K562 (cell line): Measurements from ENCODE around the gene FJX1. TPM values are rescaled to one million over a fixed set of nuclear protein-coding genes. Genes with fewer than 3 reads are reported as not detected.
A peak's percentile ranks its signal among the peaks of the same experiment; 100 is the strongest.

ENCODE experiments used
- CCNT2 ChIP-seq: IDR thresholded peaks from 2 replicates; pipeline ENCODE4 v1.6.1; 2011; ENCODE audit warnings: borderline replicate concordance, low read depth, mild to moderate bottlenecking, moderate library complexity, mixed read lengths, low read length; ENCODE audit not compliant: insufficient read length; ENCODE audit errors: extremely low read depth
- HMG20A ChIP-seq: fragments of 450-650 bp; formaldehyde crosslinking; conservative IDR thresholded peaks from 2 replicates; pipeline ENCODE4 v1.4.0; 2020; ENCODE audit warnings: mild to moderate bottlenecking, mixed read lengths
- HNRNPUL1 ChIP-seq: fragments of 200-400 bp; formaldehyde crosslinking; IDR thresholded peaks from 2 replicates; pipeline ENCODE4 v1.6.1; 2017; ENCODE audit warnings: low read length
- MLX ChIP-seq, 2 experiments: fragments of 450-650 bp in 1 of 2; sonication (generic) in 1 of 2; formaldehyde crosslinking; conservative IDR thresholded peaks; 2 replicates each; pipeline versions ENCODE4 v1.4.0 to v1.8.1; 2020 to 2022; ENCODE audit warnings: mild to moderate bottlenecking in 1 of 2, missing genetic modification reagents in 1 of 2
- MTA2 ChIP-seq: fragments of 450-650 bp; IDR thresholded peaks from 2 replicates; pipeline ENCODE4 v1.6.1; 2016; ENCODE audit warnings: low read depth
- MYC ChIP-seq, 2 experiments: fragments of 250-450 bp in 1 of 2; sonication (Bioruptor Pico) in 1 of 2; IDR thresholded peaks; 2 replicates each; pipeline versions ENCODE4 v1.5.1 to v1.6.1; 2012 to 2021; ENCODE audit warnings: low read depth in 2 of 2, borderline replicate concordance in 1 of 2, improper control_type of control experiment in 1 of 2, low read length in 1 of 2, mild to moderate bottlenecking in 1 of 2, moderate library complexity in 1 of 2
- OTX1 ChIP-seq: fragments of 450-650 bp; formaldehyde crosslinking; IDR thresholded peaks from 2 replicates; pipeline ENCODE4 v1.4.0; 2022; ENCODE audit warnings: mild to moderate bottlenecking
- PHTF2 ChIP-seq: fragments of 250-450 bp; sonication (Bioruptor Pico); IDR thresholded peaks from 2 replicates; pipeline ENCODE4 v1.5.0; 2021; ENCODE audit warnings: mild to moderate bottlenecking
- SFPQ ChIP-seq: fragments of 200-400 bp; formaldehyde crosslinking; IDR thresholded peaks from 2 replicates; pipeline ENCODE4 v1.6.1; 2017; ENCODE audit warnings: mild to moderate bottlenecking, low read depth, low read length, moderate library complexity
- SMAD3 ChIP-seq: fragments of 450-650 bp; formaldehyde crosslinking; conservative IDR thresholded peaks from 2 replicates; pipeline ENCODE4 v1.4.0; 2020; ENCODE audit warnings: mild to moderate bottlenecking
- SMAD4 ChIP-seq: fragments of 250-450 bp; sonication (Bioruptor Pico); conservative IDR thresholded peaks from 2 replicates; pipeline ENCODE4 v1.8.0; 2021; ENCODE audit warnings: inconsistent platforms, mild to moderate bottlenecking, moderate library complexity
- SRSF1 ChIP-seq: fragments of 200-400 bp; formaldehyde crosslinking; IDR thresholded peaks from 2 replicates; pipeline ENCODE4 v1.6.1; 2017; ENCODE audit warnings: mild to moderate bottlenecking, low read depth, low read length, moderate library complexity
- TEAD2 ChIP-seq: fragments of 450-650 bp; IDR thresholded peaks from 2 replicates; pipeline ENCODE4 v1.6.1; 2016; ENCODE audit warnings: missing genetic modification characterization, control low read depth, missing compliant biosample characterization
- U2AF1 ChIP-seq: fragments of 200-400 bp; formaldehyde crosslinking; optimal IDR thresholded peaks from 2 replicates; pipeline ENCODE3; 2017; ENCODE audit warnings: mild to moderate bottlenecking, low read depth, low read length, moderate library complexity
- ZBTB1 ChIP-seq: sonication (generic); formaldehyde crosslinking; IDR thresholded peaks from 2 replicates; pipeline ENCODE4 v1.8.1; 2023; ENCODE audit warnings: missing genetic modification reagents, low read depth, mild to moderate bottlenecking, borderline replicate concordance
- ZC3H11A ChIP-seq: IDR thresholded peaks from 2 replicates; pipeline ENCODE4 v1.6.1; 2012; ENCODE audit warnings: low read depth, low read length, improper control_type of control experiment
- ZNF282 ChIP-seq: sonication (generic); formaldehyde crosslinking; IDR thresholded peaks from 2 replicates; pipeline ENCODE4 v1.8.1; 2023; ENCODE audit warnings: missing genetic modification reagents
- ZNF778 ChIP-seq: fragments of 450-650 bp; formaldehyde crosslinking; IDR thresholded peaks from 2 replicates; pipeline ENCODE4 v1.4.0; 2020; ENCODE audit warnings: mild to moderate bottlenecking, moderate library complexity
- polyA plus RNA-seq, 8 experiments: library from polyadenylated mRNA; depleted of rRNA in 4 of 8; stranded (reverse) in 5 of 8; unstranded in 3 of 8; fragments of >200 nt; fragmentation: Nextera tagmentation in 2 of 8; fragmentation: Illumina TruSeq in 1 of 8; extraction: Ambion mirVana in 2 of 8; extraction: Trizol in 1 of 8; gene quantifications; 2 replicates each; pipeline versions ENCODE4 v1.2.1 to v1.2.3, GENCODE V29; 2011 to 2014; ENCODE audit warnings: inconsistent platforms in 1 of 8, missing spikeins in 1 of 8
- total RNA-seq, 7 experiments: library from RNA; depleted of rRNA in 6 of 7; stranded (reverse); fragments of >200 nt in 6 of 7; fragmentation: Illumina TruSeq in 2 of 7; extraction: Trizol in 2 of 7; gene quantifications; 2 replicates each; pipeline versions ENCODE4 v1.2.1 to v1.2.3, GENCODE V29; 2011 to 2021; ENCODE audit warnings: low replicate concordance in 1 of 7
- TF ChIP-seq, protein P1 (sequence below): sonication (generic); formaldehyde crosslinking; IDR thresholded peaks from 2 replicates; pipeline ENCODE4 v1.8.1; 2022; ENCODE audit warnings: missing genetic modification reagents
- TF ChIP-seq, protein P2 (sequence below): fragments of 450-650 bp; formaldehyde crosslinking; IDR thresholded peaks from 2 replicates; pipeline ENCODE4 v1.4.0; 2020; ENCODE audit warnings: mild to moderate bottlenecking, moderate library complexity
- TF ChIP-seq, protein P3 (sequence below): fragments of 450-650 bp; formaldehyde crosslinking; IDR thresholded peaks from 2 replicates; pipeline ENCODE4 v1.4.0; 2022; ENCODE audit warnings: mild to moderate bottlenecking, moderate library complexity

The FJX1 gene
- total and polyA plus RNA-seq, 9 of the 15 experiments (the other 6 are each of a cell fraction or from before 2014, with no cell fraction given): 0.10 to 2.7 (median 0.72) TPM

- TF ChIP-seq MYC (IDR thresholded peaks at IDR 0.05; ENCODE audit: low read depth, low read length): peak; percentile 59
- TF ChIP-seq MYC (CRISPR knock-in tag; IDR thresholded peaks at IDR 0.05; ENCODE audit: borderline replicate concordance, low read depth): no peak
- no peak for TF ChIP-seq ZNF282 (CRISPR knock-in tag)
- no peak for TF ChIP-seq ZC3H11A
- no peak for TF ChIP-seq SMAD3 (CRISPR knock-in tag)
- TF ChIP-seq ZBTB1 (CRISPR knock-in tag): no peak
- TF ChIP-seq SRSF1: no peak
- TF ChIP-seq U2AF1: no peak
- no peak for TF ChIP-seq SFPQ
- TF ChIP-seq SMAD4 (CRISPR knock-in tag): peak; percentile 4; the same call in 1 of the 2 replicates
- TF ChIP-seq HMG20A (CRISPR knock-in tag): no peak
- no peak for TF ChIP-seq CCNT2
- TF ChIP-seq, protein P1, sequence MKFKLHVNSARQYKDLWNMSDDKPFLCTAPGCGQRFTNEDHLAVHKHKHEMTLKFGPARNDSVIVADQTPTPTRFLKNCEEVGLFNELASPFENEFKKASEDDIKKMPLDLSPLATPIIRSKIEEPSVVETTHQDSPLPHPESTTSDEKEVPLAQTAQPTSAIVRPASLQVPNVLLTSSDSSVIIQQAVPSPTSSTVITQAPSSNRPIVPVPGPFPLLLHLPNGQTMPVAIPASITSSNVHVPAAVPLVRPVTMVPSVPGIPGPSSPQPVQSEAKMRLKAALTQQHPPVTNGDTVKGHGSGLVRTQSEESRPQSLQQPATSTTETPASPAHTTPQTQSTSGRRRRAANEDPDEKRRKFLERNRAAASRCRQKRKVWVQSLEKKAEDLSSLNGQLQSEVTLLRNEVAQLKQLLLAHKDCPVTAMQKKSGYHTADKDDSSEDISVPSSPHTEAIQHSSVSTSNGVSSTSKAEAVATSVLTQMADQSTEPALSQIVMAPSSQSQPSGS: no peak
- TF ChIP-seq MLX (CRISPR knock-in tag; conservative IDR thresholded peaks at IDR 0.05): no peak
- no peak for TF ChIP-seq OTX1 (CRISPR knock-in tag)
- TF ChIP-seq PHTF2 (CRISPR knock-in tag): no peak
- no peak for TF ChIP-seq HNRNPUL1
- TF ChIP-seq MTA2: no peak
- TF ChIP-seq, protein P2, sequence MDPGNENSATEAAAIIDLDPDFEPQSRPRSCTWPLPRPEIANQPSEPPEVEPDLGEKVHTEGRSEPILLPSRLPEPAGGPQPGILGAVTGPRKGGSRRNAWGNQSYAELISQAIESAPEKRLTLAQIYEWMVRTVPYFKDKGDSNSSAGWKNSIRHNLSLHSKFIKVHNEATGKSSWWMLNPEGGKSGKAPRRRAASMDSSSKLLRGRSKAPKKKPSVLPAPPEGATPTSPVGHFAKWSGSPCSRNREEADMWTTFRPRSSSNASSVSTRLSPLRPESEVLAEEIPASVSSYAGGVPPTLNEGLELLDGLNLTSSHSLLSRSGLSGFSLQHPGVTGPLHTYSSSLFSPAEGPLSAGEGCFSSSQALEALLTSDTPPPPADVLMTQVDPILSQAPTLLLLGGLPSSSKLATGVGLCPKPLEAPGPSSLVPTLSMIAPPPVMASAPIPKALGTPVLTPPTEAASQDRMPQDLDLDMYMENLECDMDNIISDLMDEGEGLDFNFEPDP: no peak
- TF ChIP-seq, protein P3, sequence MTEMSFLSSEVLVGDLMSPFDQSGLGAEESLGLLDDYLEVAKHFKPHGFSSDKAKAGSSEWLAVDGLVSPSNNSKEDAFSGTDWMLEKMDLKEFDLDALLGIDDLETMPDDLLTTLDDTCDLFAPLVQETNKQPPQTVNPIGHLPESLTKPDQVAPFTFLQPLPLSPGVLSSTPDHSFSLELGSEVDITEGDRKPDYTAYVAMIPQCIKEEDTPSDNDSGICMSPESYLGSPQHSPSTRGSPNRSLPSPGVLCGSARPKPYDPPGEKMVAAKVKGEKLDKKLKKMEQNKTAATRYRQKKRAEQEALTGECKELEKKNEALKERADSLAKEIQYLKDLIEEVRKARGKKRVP (CRISPR knock-in tag): peak; percentile 92
- 0 out of 2 replicates have a peak, but pooled peaks have one; percentile 23 for TF ChIP-seq TEAD2
- no peak for TF ChIP-seq ZNF778 (CRISPR knock-in tag)
These were observed 38.5 kb upstream of the FJX1 start (continued) for GRCh38 chr11:35579557-35580396.
